ENCODE measurements around the gene PRKCZ. TPM values are rescaled to one million over a fixed set of nuclear protein-coding genes. Genes with fewer than 3 reads are reported as not detected.
"Not testable (repeated sequence)": the region's sequence is repeated elsewhere in the genome, so short reads cannot be mapped to it uniquely, and the experiment has no call there.

The PRKCZ gene
- total RNA-seq, 2 experiments from 2014 or later = 8.0 to 10.0 TPM

DNA sequence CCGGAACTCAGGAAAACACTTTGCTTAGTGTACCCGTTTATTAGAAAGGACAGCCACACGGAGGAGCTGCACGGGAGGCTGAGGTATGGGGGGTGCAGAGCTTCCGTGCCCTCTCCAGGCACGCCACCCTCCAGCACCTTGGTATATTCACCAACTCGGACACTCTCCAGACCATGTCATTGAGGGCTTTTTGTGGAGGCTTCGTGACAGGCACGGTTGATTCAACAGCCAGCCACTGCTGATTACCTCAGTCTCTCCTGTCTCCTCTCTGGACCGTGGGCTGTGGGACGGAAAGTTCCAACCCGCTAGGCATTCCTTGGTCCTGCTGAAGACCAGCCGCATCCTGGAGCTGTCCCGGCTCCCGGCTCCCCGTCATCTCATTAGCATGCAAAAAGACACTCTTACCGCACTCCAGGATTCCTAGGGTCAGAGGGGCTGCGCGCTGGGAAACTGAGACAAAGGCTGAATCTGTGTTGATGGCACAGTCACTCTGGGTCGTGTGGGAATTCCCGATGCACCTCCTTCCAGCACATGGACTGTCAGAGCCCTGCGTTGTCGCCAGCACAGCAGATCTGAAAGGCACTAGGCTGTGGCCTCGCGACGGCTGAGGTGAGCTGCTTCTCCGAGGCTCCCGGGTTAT lies 65.6 kb downstream of the PRKCZ start:
- Histone ChIP-seq H2AFZ (ENCODE audit: low read length) (no peak overlapping the region), H3K9me2 (ENCODE audit: insufficient read depth, low read length) (no peaks in the 10 kb centered on the region), H3K27ac (ENCODE audit: low read depth, low read length, poor library complexity, severe bottlenecking) (no peak overlapping the region), H3K79me2 (ENCODE audit: insufficient read depth, low read depth, low read length) (no peaks in the 10 kb centered on the region), H3K4me1 (ENCODE audit: insufficient read depth, low read length, poor library complexity, severe bottlenecking) (peaks cover 15% of the 10 kb centered on the region), H3K4me2 (ENCODE audit: low read length) (no peak overlapping the region), H3K36me3 (ENCODE audit: insufficient read depth, low read length) (no peaks in the 10 kb centered on the region), H4K20me1 (ENCODE audit: insufficient read depth, low read length) (no peaks in the 10 kb centered on the region), H3K4me3 (ENCODE audit: low read depth, low read length, poor library complexity, severe bottlenecking) (no peak overlapping the region), H3K9me3 (ENCODE audit: low read length) (0 out of 2 replicates have a peak, but pooled peaks cover 4% of the 10 kb centered on the region)
- no peak for DNase-seq (ENCODE audit: low spot score)
- no TSS peak for BruUV-seq (replicated peaks)
- ChIA-PET POLR2A (no interaction called here), CTCF (ENCODE audit: unreplicated experiment) (no interaction called here)
- intact Hi-C loops (cut with micrococcal nuclease; ENCODE audit: unreplicated experiment) = no loop called here
- TF ChIP-seq, protein P1, sequence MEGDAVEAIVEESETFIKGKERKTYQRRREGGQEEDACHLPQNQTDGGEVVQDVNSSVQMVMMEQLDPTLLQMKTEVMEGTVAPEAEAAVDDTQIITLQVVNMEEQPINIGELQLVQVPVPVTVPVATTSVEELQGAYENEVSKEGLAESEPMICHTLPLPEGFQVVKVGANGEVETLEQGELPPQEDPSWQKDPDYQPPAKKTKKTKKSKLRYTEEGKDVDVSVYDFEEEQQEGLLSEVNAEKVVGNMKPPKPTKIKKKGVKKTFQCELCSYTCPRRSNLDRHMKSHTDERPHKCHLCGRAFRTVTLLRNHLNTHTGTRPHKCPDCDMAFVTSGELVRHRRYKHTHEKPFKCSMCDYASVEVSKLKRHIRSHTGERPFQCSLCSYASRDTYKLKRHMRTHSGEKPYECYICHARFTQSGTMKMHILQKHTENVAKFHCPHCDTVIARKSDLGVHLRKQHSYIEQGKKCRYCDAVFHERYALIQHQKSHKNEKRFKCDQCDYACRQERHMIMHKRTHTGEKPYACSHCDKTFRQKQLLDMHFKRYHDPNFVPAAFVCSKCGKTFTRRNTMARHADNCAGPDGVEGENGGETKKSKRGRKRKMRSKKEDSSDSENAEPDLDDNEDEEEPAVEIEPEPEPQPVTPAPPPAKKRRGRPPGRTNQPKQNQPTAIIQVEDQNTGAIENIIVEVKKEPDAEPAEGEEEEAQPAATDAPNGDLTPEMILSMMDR (conservative IDR thresholded peaks at IDR 0.05; ENCODE audit: low read length) = no peak
- TF ChIP-seq EZH2phosphoT487 (IDR thresholded peaks at IDR 0.05; ENCODE audit: borderline replicate concordance, low read depth, low read length) = no peak

- no TSS peak for BruUV-seq (replicated peaks)
- H3K79me2 ChIP-seq (ENCODE audit: insufficient read depth, low read depth, low read length) = no peaks in the 10 kb centered on the region
- H3K9me2 ChIP-seq (ENCODE audit: insufficient read depth, low read length) = no peaks in the 10 kb centered on the region
- intact Hi-C loops (cut with micrococcal nuclease; ENCODE audit: unreplicated experiment) = no loop called here
- H3K27ac ChIP-seq (ENCODE audit: low read depth, low read length, poor library complexity, severe bottlenecking) = no peak overlapping the region
- no peak for TF ChIP-seq EZH2phosphoT487 (IDR thresholded peaks at IDR 0.05; ENCODE audit: borderline replicate concordance, low read depth, low read length)
- TF ChIP-seq, protein P1 (conservative IDR thresholded peaks at IDR 0.05; ENCODE audit: low read length) = no peak
- no peak overlapping the region for H3K4me2 ChIP-seq (ENCODE audit: low read length)
- no peak overlapping the region for H2AFZ ChIP-seq (ENCODE audit: low read length)
- H4K20me1 ChIP-seq (ENCODE audit: insufficient read depth, low read length) = no peaks in the 10 kb centered on the region
- no peak for DNase-seq (ENCODE audit: low spot score)
- ChIA-PET POLR2A (no interaction called here), CTCF (ENCODE audit: unreplicated experiment) (no interaction called here)
- H3K4me1 ChIP-seq (ENCODE audit: insufficient read depth, low read length, poor library complexity, severe bottlenecking) = no peaks in the 10 kb centered on the region
- no peak overlapping the region for H3K4me3 ChIP-seq (ENCODE audit: low read depth, low read length, poor library complexity, severe bottlenecking)
- H3K36me3 ChIP-seq (ENCODE audit: insufficient read depth, low read length) = no peaks in the 10 kb centered on the region
- H3K9me3 ChIP-seq (ENCODE audit: low read length) = peaks cover 8% of the 10 kb centered on the region; the same call in 1 of the 2 replicates
Observed at GRCh38 chr1:2119886-2120285, 69.7 kb downstream of the PRKCZ start.

- Histone ChIP-seq H3K9me2 (ENCODE audit: insufficient read depth, low read length) (no peaks in the 10 kb centered on the region), H3K4me1 (ENCODE audit: insufficient read depth, low read length, poor library complexity, severe bottlenecking) (no peaks in the 10 kb centered on the region), H3K9me3 (ENCODE audit: low read length) (peaks cover 8% of the 10 kb centered on the region; the same call in 1 of the 2 replicates), H3K27ac (ENCODE audit: low read depth, low read length, poor library complexity, severe bottlenecking) (no peak overlapping the region), H3K79me2 (ENCODE audit: insufficient read depth, low read depth, low read length) (no peaks in the 10 kb centered on the region), H4K20me1 (ENCODE audit: insufficient read depth, low read length) (no peaks in the 10 kb centered on the region), H3K4me2 (ENCODE audit: low read length) (no peak overlapping the region), H2AFZ (ENCODE audit: low read length) (no peak overlapping the region), H3K4me3 (ENCODE audit: low read depth, low read length, poor library complexity, severe bottlenecking) (no peak overlapping the region), H3K36me3 (ENCODE audit: insufficient read depth, low read length) (no peaks in the 10 kb centered on the region)
- ChIA-PET POLR2A (no interaction called here), CTCF (ENCODE audit: unreplicated experiment) (no interaction called here)
- intact Hi-C loops (cut with micrococcal nuclease; ENCODE audit: unreplicated experiment) = no loop called here
- no peak for TF ChIP-seq EZH2phosphoT487 (IDR thresholded peaks at IDR 0.05; ENCODE audit: borderline replicate concordance, low read depth, low read length)
- TF ChIP-seq, protein P1 (conservative IDR thresholded peaks at IDR 0.05; ENCODE audit: low read length) = no peak
- no peak for DNase-seq (ENCODE audit: low spot score)
- no TSS peak for BruUV-seq (replicated peaks)
Observed at GRCh38 chr1:2121101-2121691, 71.0 kb downstream of the PRKCZ start.

- CTCF ChIA-PET (ENCODE audit: unreplicated experiment); BruUV-seq (replicated peaks); H3K4me2 ChIP-seq (ENCODE audit: low read length); H3K27ac ChIP-seq (ENCODE audit: low read depth, low read length, poor library complexity, severe bottlenecking); H3K9me3 ChIP-seq (ENCODE audit: low read length); DNase-seq (ENCODE audit: low spot score); H3K9me2 ChIP-seq (ENCODE audit: insufficient read depth, low read length); POLR2A ChIA-PET; H2AFZ ChIP-seq (ENCODE audit: low read length); H3K4me3 ChIP-seq (ENCODE audit: low read depth, low read length, poor library complexity, severe bottlenecking); H3K79me2 ChIP-seq (ENCODE audit: insufficient read depth, low read depth, low read length); intact Hi-C loops (cut with micrococcal nuclease; ENCODE audit: unreplicated experiment); H3K36me3 ChIP-seq (ENCODE audit: insufficient read depth, low read length); H4K20me1 ChIP-seq (ENCODE audit: insufficient read depth, low read length); H3K4me1 ChIP-seq (ENCODE audit: insufficient read depth, low read length, poor library complexity, severe bottlenecking): not testable (repeated sequence)
Observed at GRCh38 chr1:2121794-2122193, 71.6 kb downstream of the PRKCZ start.
